ENCODE measurements around the gene CACNA1B.

GRCh38 chr9:138009016-138009802 is 131.6 kb downstream of the CACNA1B start:
- no peak for TF ChIP-seq EZH2 (IDR thresholded peaks at IDR 0.05; ENCODE audit: borderline replicate concordance, insufficient read depth, low read depth, low read length, poor library complexity, severe bottlenecking)
- TF ChIP-seq, protein P1, sequence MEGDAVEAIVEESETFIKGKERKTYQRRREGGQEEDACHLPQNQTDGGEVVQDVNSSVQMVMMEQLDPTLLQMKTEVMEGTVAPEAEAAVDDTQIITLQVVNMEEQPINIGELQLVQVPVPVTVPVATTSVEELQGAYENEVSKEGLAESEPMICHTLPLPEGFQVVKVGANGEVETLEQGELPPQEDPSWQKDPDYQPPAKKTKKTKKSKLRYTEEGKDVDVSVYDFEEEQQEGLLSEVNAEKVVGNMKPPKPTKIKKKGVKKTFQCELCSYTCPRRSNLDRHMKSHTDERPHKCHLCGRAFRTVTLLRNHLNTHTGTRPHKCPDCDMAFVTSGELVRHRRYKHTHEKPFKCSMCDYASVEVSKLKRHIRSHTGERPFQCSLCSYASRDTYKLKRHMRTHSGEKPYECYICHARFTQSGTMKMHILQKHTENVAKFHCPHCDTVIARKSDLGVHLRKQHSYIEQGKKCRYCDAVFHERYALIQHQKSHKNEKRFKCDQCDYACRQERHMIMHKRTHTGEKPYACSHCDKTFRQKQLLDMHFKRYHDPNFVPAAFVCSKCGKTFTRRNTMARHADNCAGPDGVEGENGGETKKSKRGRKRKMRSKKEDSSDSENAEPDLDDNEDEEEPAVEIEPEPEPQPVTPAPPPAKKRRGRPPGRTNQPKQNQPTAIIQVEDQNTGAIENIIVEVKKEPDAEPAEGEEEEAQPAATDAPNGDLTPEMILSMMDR (IDR thresholded peaks at IDR 0.05), result no peak
